Myocyte (in vitro differentiated cells): ENCODE data around the gene RAP1GAP. TPM values are rescaled to one million over a fixed set of nuclear protein-coding genes. Genes with fewer than 3 reads are reported as not detected.

ENCODE experiments used
- DNase-seq: peaks from one replicate; pipeline ENCODE4 v3.0.0-alpha.2; 2012; ENCODE audit warnings: low read depth
- total RNA-seq: library from RNA; depleted of rRNA; stranded (reverse); fragments of >200 nt; gene quantifications from 2 replicates; pipeline ENCODE4 v1.2.3, GENCODE V29; 2014

The RAP1GAP gene
- total RNA-seq, 1 donor from 2014 or later, result 0.21 TPM

DNA sequence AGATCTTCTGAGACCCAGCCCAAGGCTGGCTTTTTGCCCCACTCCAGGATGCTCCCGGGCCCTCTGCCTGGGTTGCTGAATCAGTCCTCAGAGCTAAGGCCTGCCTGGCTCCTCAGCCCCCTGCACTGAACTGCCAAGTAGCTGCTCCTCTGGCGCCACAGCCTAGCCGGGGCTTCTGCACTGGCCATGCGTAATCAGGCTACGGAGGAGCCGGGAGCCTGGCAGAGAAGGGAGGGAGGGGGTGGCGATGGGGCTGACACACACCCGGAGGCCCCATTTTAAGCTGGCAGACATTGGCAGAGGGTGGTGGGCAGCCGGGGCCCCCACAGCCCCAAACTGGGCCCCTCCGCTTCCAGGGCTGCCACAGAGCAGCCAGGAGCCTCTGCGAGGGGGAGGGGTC lies 121.3 kb downstream of the RAP1GAP start:
- DNase-seq, result no peak

Other genes with a start within 250 kb of the RAP1GAP start
- 3.5 and 8.2 TPM in 2 replicates for gene NBPF3, start 229.2 kb downstream of the RAP1GAP start, total RNA-seq
- 14.9 and 15.1 TPM in 2 replicates for gene ALPL, start 159.9 kb downstream of the RAP1GAP start, total RNA-seq
- 24.6 and 28.4 TPM in 2 replicates for gene USP48, start 113.8 kb upstream of the RAP1GAP start, total RNA-seq
- gene LDLRAD2, start 142.9 kb upstream of the RAP1GAP start, total RNA-seq, result not detected in 2 replicates